Skin epidermis (tissue), 12 donors: ENCODE results near the gene DTX1.

Source experiments
- H3K27ac ChIP-seq, 21 experiments: fragments of 200-600 bp; sonication (generic) in 11 of 21; one replicate each; pipeline ENCODE4 v1.5.0; 2020; ENCODE audit warnings: mild to moderate bottlenecking in 3 of 21, inconsistent platforms in 2 of 21, moderate library complexity in 2 of 21
- H3K4me3 ChIP-seq, 7 experiments: fragments of 200-600 bp; sonication (generic) in 2 of 7; one replicate each; pipeline ENCODE4 v1.5.0; 2020; ENCODE audit warnings: inconsistent platforms in 2 of 7, mild to moderate bottlenecking in 2 of 7, moderate library complexity in 1 of 7

Gene DTX1

DNA sequence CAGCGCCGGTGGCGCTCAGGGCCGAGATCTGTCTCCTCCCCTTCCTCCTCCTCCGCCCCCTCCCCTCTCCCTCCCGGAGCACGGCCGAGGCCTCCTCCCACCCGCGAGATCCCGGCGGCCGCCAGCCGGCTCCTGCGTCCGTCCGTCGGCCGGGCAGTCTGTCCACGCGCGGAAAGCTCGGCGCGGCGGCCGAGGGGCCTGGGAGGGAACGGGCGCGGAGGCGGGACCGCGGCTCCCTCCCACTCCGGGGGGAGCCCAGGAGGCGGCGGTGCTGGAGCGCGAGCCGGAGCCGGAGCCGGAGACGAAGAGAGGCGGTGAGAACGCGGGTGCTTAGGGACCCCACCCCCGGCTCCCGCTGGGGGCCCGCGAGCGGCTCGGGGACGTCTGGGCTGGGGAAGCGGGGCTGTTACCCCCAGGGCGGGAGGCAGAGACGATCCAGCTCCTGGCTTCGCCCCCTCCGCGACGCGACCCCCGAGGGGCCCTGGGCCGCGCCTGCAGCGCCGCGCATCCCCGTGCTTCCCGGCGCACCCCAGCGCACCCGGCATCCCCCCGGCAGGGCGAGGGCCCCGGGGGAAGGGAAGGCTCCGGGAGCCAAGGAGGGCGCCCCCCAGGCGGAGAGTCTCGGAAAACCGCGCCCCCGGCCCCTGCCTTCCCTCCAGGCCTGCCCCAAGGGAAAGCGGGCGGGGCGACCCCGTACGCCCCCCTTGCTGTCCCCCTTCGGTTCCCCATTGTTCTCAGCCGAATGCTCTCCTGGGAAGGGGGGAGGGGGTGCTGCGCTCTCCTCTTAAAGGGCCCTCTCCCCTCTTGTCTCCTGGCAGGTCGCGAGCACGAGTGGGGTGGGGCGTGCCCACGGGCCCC is at the start of gene DTX1:
Gene DTX1 (plus strand): TSS at position 100 of the 858 bp plus-strand sequence. CDS start 1,463 bp downstream, outside the sequence.
- peak within 1 kb of the TSS; percentile 26 to 52 (median 31) for H3K4me3 ChIP-seq
- peak within 1 kb of the TSS in 8 of 21 experiments; percentile 10 to 73 (median 45) for H3K27ac ChIP-seq

DNA sequence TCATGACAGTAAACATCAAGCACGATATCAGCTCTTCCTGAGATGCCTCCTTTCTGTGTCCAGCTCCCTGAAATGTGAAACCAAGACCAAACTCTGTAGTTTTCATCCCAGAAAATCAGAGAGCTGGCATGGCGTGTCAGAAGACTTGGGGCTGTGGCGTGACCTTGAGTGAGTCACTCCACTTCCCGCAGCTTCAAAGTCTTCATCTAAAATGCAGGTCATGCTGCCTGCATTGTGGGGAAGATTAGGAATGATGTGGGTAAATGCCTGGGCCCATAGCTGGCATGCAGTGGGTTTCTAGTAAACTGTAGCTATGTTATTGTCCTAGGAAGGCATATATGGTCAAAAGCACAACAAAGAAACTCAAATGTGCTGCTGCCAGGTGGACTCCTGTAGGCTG is 49.4 kb upstream of the DTX1 start:
- Histone ChIP-seq H3K4me3 (no peak overlapping the region), H3K27ac (no peak overlapping the region)

DNA sequence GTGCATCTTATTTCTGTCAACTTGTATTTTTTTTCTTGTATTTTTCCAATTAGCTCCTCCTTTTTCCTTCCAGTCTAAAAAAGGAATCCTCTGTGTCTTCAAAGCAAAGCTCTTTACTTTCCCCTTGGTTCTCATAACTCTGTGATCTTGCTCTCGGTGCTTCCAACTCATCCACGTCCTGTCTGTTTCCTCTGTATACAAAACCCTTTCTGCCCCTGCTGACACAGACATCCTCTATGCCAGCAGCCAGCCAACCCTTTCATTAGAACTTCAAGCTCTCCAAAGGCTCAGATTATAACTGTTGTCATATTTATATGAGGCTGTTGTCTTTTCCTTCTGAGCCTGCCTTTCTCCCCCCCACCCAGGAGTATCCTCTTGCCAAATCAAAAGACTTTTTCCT is 45.8 kb upstream of the DTX1 start:
- Histone ChIP-seq H3K4me3 (no peak overlapping the region), H3K27ac (no peak overlapping the region)

DNA sequence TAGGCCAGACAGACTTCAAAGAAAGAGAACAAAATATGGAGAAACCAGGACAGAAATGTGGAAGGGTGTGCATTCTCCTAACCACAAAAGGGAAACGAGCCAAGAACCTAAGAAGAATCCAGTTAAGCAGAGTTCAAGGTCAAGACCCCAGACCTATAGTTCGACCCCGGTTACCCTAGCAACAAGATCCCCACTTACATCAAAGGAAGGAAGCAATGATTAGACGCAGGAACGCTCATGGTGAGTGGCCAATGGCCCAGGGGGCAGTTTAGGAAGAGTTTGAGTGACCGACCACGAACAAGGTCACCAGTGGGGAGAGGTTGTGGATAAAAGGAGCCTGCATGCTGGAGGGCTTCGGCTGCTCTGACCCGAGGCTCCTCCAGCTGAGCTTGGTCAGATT is 42.0 kb upstream of the DTX1 start:
- H3K4me3 ChIP-seq = no peak overlapping the region
- no peak overlapping the region for H3K27ac ChIP-seq

DNA sequence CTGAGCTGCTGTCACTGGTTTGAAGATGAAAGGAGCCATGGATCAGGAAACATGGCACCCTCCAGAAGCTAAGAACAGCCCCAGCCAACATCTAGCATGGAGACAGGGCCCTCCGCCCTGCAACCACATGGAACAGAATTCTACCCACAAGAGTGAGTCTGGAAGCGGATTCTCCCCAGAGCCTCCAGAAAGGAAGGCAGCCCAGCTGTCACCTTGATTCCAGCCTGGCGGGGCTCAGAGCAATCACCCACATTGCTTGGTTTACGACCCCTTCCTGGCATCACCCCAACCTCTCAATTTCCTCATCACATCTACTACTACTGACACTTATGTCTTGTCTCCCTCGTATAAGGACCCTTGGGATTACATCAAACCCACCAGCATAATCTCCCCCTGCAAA is 39.7 kb upstream of the DTX1 start:
- Histone ChIP-seq H3K4me3 (no peak overlapping the region), H3K27ac (no peak overlapping the region)

DNA sequence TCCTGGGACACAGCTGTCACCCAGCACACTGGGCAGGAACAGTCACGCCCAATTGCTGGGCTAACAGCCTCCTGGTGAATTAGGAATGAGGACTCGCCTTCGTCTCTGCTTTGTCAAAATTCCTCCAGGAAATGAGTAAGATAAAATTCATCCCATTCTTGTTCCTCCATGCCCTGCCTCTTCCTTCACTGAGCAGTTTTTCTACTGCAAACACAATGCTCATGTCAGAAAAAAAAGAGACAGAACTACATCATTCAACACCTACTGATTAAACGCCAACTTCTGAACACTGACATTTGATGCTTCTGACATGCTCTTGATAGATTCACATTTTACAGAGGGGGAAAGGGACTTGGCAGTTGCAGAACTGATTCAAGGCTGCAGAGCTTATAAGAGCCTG is 37.5 kb upstream of the DTX1 start:
- Histone ChIP-seq H3K4me3 (no peak overlapping the region), H3K27ac (no peak overlapping the region)

DNA sequence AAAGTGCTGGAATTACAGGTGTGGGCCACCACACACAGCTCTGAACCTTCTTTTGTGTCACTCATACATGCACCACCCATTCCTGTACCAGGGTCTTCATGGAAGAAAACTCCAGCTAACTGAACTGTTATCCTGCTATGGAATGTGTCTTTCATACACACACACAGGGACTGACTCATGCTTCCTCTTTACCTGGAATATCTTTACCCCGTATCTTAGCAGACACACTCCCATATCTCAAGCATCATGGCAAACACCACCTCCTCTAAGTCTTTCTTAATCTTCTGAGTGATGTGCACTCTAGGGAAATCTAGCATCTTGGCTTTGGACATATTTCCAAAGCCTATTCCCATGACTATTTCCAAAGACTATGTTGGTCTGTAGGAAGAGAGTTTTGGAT is 35.0 kb upstream of the DTX1 start:
- Histone ChIP-seq H3K27ac (no peak overlapping the region), H3K4me3 (no peak overlapping the region)

DNA sequence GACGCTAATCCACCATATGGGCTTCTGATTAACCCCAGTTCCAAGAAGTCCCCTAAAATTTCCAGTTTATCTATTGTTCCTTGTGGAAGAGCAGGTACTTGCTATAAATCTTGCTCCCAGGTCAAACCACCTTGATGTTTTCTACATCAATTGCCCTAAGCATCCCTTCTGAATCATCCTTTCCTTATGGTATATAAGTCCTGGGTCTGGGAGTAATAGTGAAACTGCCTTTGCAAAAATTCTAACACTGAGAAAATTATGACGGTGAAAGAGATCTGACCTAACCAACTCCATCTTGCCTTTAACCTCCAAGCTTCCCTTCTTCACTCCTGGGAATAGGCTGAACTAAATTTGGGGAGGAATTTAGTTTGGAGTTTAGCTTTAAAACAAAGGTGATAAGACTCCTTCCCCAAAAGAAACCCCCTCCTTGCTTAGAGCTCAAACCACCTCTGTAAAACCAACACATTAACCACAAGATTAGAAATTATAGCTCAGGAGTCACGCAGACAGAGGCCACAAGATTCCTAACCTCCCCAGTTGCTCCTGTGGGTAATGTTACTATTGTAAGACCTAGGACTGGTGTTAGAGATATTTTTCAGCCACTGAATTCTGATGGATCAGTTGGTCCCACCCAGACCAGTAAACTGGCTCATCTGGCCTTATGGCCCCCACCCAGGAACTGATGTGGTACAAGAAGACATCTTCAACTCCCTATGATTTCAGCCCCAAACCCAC is 33.8 kb upstream of the DTX1 start:
- Histone ChIP-seq H3K4me3 (no peak overlapping the region), H3K27ac (no peak overlapping the region)

DNA sequence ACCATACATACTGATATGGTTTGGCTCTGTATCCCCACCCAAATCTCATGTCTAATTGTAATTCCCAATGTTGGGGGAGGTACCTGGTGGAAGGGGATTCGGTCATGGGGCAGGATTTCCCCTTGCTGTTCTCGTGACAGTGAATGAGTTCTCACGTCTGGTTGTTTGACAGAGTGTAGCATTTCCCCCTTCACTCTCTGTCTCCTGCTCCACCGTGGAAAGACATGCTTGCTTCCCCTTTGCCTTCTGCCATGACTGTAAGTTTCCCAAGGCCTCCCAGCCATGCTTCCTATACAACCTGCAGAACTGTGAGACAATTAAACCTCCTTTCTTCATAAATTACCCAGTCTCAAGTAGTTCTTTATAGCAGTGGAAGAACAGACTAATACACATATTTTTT is 28.8 kb upstream of the DTX1 start:
- Histone ChIP-seq H3K4me3 (no peak overlapping the region), H3K27ac (no peak overlapping the region)

DNA sequence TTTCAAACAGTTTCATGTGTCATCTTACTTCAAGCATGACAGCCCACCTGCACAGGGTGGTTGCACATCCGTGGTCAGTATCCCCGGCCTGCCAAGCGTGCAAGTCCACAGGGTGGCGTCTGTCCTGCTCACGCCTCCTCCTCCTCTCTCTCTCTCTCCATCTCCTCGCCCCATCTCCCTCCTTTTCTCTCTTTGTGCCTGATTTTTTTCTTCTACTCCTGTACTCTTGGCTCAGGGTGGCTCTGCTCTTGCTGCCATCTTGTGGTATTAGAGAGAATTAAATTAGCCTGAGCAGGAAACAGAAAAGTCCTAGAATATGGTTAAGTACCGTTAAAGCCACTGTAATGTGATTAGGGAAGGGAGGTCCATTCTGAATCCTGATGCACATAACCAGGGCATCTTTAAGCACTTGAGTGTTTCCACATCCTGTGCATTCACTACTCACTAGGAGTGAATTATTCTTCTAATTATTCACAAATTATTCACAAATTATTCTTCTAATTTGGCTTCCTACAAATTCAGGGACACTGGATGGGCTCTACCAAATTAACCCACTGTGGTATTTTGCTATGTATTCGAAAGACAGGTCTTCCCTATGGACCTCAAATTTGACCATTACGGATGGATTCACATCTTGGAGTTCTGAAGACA is 25.5 kb upstream of the DTX1 start:
- Histone ChIP-seq H3K4me3 (no peak overlapping the region), H3K27ac (no peak overlapping the region)

DNA sequence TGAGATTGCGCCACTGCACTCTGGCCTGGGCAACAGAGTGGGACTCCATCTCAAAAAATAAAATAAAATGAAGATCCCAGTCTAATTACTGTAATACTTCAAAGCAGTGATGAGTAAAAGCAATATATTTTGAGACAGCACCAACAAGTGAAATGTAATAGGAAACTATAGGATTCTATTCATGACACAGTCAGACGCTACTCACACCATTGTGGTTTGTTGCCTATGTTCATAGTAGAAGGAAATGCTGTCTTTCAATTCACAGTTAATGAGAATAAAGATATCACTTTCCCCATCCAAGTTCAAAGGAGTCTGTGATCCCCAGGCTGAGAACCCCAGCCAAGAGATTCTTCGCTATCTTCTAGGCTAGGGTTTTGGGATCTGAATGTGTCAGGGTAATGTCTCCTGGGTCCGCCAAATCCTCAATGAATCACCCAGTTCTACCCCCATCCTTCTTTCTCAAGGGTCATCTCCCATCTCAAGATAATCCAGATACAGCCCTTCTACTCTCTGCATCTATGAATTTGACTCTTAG is 16.6 kb upstream of the DTX1 start:
- Histone ChIP-seq H3K4me3 (no peak overlapping the region), H3K27ac (peak overlapping the region in 3 of 21 experiments; percentile 31 to 67 (median 59))

DNA sequence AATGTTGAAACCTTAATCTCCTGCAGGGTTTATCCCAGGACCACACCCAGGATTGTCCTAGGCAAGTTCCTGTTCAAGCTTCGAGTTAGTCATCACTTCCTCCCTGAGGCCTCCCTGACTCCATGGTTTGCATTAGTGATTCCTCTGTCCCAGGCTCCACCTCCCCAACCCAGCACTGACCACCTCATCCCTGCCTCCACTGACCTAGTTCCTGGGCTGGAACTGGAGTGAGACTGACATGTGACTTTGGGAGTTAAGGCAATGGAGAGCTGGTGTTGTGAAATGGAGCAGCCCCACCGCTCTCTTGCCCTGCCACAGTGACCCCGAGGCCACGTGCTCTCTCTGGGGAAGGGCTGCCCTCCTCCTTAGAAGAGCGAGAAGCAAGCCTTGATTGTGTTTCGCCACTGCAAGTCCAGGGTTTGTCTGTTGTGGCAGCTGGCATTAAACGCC is 15.8 kb upstream of the DTX1 start:
- Histone ChIP-seq H3K27ac (peak overlapping the region in 9 of 21 experiments; percentile 2 to 74 (median 41)), H3K4me3 (no peak overlapping the region)

DNA sequence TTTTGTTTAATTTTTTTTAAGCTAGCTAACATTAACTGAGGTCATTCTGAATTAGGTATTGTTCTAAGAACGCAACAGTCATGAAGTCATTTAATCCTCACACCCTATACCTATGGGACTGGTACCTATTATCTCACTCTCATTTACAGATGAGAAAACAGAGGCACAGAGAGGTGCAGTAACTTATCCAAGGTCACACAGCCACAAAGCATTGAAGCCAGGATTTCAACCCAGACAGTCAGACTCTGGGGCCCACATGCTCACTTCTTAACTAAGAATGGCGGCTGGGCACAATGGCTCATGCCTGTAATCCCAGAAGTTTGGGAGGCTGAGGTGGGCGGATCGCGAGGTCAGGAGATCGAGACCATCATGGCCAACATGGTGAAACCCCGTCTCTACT is 15.0 kb upstream of the DTX1 start:
- H3K27ac ChIP-seq = peak overlapping the region in 1 of 21 experiments; percentile 2
- no peak overlapping the region for H3K4me3 ChIP-seq

DNA sequence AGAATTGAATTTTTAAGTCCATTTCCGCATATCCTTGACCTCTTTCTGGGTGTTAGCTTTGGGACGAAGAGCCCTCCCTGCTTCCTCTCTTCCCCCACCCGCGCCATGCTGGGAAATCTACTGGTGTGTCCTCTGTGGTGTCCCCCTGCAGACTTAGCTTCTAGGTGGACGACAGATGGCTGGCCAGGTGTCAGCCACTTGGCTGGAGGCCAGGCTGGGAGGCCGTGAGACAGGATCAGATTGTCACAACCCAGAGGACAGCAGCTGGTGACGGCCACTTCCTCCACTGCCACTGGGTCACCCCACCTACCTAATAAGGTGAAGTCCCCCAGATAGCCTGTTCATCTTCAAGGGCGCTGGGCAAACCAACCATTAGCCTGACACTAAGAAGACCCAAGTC is 13.3 kb upstream of the DTX1 start:
- no peak overlapping the region for H3K27ac ChIP-seq

DNA sequence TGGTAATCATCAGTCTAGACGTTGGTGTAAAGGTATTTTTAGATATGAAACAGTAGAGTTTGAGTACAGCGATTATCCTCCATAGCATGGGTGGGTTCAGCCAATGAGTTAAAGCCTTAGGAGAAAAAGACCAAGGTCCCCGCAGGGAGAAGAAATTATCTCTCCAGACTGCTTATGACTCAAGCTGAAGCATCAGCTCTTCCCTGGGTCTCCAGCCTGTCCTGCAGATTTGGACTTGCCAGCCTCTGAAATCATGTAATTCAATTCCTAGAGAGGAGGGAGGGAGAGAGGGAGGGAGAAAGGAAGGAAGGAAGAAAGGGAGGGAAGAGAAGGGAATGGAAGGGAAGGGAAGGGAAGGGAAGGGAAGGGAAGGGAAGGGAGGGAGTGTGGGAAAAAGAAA is 12.0 kb upstream of the DTX1 start:
- Histone ChIP-seq H3K27ac (no peak overlapping the region), H3K4me3 (no peak overlapping the region)

More for the DNA sequence above, 13.3 kb upstream of the DTX1 start:
- no peak overlapping the region for H3K4me3 ChIP-seq

DNA sequence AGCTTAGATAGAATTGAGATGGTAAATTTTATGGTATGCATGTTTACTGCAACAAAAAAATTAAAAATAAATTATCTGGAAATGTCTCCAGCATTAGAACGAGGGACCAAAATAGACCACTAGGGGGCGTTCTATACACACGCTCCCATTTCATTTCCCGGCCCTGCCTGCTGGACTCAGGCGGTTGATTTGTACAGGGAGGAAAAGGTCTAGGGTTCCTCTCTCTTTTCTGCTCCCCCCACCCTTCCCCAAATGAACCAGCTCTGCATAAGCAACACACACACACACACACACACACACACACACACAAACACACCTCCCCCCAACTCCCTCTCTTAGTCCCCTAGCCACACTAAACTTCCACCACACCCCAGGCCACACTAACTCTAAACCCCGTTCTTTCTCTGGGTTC is 7.8 kb upstream of the DTX1 start:
- Histone ChIP-seq H3K4me3 (no peak overlapping the region), H3K27ac (no peak overlapping the region)

DNA sequence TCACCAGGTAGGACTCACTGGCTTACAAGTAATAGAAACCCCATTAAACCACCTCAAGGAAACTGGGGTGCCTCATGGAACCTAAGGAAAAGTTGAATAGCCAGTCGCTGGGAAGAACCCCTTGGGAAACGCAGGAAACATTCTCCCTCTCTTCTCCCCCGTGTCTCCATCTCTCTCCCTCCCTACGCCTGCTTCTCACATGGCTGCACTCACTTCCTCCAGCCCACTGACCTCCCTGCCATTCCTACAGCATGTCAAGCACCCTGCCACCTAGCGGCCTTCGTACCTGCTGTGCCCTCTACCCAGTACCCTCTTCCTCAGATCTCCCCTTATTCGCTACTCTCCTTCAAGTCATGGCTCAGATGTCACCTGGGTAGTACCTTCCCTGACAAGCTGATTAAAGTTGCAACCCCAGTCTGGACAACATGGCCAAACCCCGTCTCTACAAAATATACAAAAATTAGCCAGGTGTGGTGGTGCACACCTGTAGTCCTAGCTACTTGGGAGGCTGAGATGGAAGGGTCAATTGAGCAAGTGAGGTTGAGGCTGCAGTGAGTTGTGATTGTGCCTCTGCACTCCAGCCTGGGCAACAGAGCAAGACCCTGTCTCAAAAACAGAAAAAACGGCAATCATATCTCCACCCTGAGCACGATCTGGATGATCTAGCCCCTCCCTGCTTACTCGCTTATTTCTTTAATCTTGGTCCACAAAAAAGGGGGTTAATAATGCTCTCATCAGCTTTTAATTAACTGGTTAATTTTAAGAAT is 6.4 kb upstream of the DTX1 start:
- Histone ChIP-seq H3K27ac (no peak overlapping the region), H3K4me3 (no peak overlapping the region)

DNA sequence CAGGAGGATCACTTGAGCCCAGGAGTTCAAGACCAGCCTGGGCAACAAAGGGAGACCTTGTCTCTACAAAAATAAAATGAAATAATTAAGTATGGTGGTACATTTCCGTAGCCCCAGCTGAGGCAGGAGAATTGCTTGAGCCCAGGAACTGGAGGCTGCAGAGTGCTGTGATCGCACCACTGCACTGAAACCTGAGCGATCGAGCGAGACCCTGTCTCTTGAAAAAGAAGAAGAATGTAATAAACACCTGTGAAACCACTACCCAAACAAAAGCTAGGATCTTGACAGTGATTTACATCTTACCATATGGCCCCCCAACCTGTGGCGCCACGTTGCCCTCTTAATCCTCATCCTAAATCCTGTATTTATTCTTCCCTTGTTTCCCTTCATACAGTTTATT is 5.7 kb upstream of the DTX1 start:
- H3K27ac ChIP-seq = no peak overlapping the region
- H3K4me3 ChIP-seq = no peak overlapping the region

DNA sequence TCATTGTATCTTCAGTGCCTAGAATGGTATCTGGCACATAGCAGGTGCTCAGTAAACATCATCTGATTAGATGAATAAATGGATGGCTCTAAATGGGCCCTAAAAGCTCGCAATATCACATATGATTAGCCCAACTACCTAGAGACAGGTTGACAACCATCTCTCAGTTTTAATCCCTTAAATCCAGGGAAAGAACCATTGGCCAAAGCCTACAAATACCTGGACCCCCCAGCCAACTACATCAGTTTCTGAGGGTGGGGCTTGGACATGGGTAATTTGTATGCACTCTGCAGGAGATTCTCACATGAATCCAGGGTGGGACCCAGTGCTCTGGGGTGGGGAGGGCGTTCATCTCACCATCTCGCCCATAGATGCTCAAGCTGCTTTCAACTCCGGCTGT is 4.8 kb upstream of the DTX1 start:
- Histone ChIP-seq H3K4me3 (no peak overlapping the region), H3K27ac (no peak overlapping the region)

DNA sequence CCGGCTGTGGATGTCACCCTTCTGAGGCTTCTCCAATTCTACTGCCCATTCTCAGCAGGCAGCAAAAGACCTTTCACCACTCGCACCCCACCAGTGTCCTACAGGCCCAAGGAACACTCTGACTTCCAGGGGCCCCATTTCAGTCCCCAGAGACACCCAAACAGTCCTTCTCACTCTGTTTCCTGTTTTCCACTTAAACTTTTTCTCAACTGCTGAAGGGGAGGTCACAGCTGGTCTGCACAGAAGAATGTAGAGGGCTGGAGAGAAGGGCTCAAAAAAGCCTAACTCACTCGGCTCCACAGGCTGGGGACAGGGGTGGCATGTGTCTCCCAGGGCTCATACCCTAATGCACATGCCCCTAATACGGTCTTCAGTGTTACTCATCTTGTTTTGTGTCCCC is 4.2 kb upstream of the DTX1 start:
- Histone ChIP-seq H3K4me3 (no peak overlapping the region), H3K27ac (no peak overlapping the region)
